AG04449 (cell line): ENCODE data around the gene DIAPH3.

ENCODE experiments used
- CTCF ChIA-PET: fragments of 350-600 bp; formaldehyde crosslinking; extraction: SDS; loops from one replicate; lab custom pipeline; 2021; ENCODE audit warnings: antibody characterized with exemption; lab: Yijun Ruan, JAX
- POLR2A ChIA-PET: fragments of 400-600, 350-600 bp; formaldehyde crosslinking; extraction: SDS; loops from one replicate; lab custom pipeline; 2020; ENCODE audit warnings: antibody characterized with exemption, inconsistent platforms; lab: Yijun Ruan, JAX
- DNase-seq: peaks from one replicate; pipeline ENCODE4 v3.0.0-alpha.2; 2010; ENCODE audit warnings: low read depth, low spot score
- H3K4me3 ChIP-seq: 2 replicates; pipeline ENCODE4 v1.5.1; 2011; ENCODE audit warnings: low read depth, mild to moderate bottlenecking, control low read depth, low read length
- CTCF ChIP-seq: IDR thresholded peaks from one replicate; pipeline ENCODE4 v1.5.1; 2011; ENCODE audit warnings: mild to moderate bottlenecking, moderate library complexity, low read length, control low read depth, inconsistent platforms; ENCODE audit not compliant: insufficient read depth; ENCODE audit errors: missing control alignments

DIAPH3 gene

DNA sequence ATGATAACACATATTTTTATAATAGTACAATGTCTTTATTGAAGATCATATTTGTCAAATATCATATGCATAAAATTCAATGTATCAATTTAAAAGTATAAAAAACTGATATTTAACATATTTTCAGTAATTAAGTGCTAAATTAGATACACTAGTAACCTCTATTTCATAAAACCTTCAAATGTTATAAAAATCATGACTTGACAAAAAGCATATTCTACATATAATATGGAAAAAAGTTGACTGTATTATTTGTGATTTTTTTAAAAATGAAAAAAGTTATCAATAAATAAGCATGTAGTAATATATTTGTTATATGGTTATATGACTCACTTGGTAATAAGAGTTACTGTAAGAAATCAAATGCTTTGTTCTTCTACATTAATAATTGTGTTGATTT, 356.9 kb downstream of the DIAPH3 start:
- TF ChIP-seq CTCF: no peak
- ChIA-PET POLR2A (no interaction called here), CTCF (no interaction called here)
- no peak for DNase-seq
- no peak overlapping the region for H3K4me3 ChIP-seq

DNA sequence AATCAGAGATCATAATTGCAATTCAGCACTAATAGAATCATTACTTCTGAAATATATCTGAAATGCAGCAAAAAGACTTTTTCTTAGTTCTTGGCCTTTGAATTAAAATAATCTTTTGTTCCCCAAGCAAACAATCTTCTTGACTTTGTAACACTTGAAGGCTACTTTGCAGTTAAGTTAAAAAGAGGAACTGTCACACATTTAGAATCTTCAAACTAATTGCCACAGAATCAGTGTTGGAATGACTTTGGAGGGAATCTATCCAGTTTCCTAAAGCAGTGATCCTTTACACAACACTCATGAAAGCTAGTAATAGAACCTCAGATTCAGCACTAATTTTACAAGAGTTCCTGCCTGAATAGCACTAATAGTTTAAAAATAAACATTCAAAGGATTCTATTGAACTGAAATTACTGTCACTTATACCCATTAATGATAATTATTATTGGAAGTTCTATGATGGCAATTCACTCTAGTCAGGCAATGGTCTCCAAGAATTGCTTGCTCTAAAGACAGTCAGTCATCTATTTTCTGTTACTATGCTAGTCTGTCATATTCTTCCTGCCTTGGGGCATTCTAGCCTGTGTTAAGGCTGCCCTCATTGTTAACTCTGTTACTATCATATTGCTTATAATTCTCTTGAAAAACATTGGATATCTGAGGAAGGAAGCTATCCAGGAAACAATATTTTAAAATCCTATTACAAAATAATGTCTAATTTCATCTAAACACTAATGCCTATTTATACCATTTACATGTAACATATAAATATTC, 362.4 kb downstream of the DIAPH3 start:
- TF ChIP-seq CTCF: no peak
- POLR2A ChIA-PET: no interaction called here
- CTCF ChIA-PET: no interaction called here
- H3K4me3 ChIP-seq: no peak overlapping the region
- no peak for DNase-seq

DNA sequence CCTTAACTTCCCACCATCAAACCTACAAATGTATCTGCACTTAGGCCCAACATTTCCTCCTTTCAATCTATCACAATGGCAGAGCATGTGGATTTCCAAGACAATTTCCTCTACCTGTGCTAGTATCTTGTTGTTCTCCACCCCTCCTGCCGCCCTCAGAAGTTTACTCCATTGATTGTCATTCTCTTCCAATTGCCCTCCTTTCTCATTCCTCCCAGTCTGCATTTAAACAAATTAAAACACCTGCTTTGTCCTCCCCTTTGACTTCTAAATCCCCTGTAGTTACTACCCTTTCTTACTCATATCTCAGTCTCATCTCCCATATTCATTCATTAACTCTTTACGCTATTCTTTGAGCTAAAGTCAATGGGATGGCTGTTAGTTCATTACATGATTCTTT, 370.6 kb downstream of the DIAPH3 start:
- CTCF ChIA-PET: no interaction called here
- H3K4me3 ChIP-seq: no peak overlapping the region
- DNase-seq: no peak
- no peak for TF ChIP-seq CTCF
- POLR2A ChIA-PET: no interaction called here

DNA sequence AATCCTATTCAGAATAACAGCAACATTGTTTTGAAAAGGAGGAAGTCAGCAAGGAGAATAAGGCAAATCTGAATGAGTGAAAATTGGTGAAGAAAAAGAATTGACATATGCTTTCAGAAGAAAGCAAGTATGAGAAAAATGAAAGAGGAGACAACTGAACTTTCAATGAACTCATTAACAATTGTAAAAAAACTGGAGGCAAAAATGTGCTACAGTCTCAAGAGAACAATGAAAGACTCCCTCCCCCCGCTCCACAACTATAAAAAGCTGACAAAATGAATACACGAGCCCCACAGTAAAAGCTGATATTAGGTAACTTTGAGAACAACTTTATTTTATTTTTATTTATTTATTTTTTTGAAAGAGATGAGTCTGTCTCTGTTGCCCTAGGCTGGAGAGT, 373.1 kb downstream of the DIAPH3 start:
- ChIA-PET CTCF (interaction anchor here (2.7 kb wide), 1 partner anchor 20 kb away, joined by 9 read pairs; no protein-coding TSS in a partner anchor), POLR2A (no interaction called here)
- no peak overlapping the region for H3K4me3 ChIP-seq
- no peak for TF ChIP-seq CTCF
- no peak for DNase-seq

DNA sequence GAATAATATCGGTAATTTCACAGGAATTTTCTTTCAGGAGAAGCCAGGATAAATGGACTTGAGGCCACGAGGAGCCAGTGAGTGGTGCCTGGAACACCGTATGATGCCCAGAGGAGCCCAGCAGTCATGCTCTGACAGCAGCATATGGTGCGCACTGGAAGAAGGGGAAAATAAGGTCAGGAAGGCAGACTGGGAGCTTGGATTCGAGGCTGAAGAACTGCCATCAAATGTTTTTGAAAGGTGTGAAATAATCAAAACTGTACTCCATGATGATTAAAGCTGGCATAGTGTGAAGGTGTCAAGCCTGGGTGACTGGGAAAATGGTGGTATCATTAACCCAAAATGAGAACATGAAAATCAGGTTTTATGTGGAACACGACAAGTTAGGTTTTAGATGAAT, 374.2 kb downstream of the DIAPH3 start:
- DNase-seq: no peak
- POLR2A ChIA-PET: no interaction called here
- no peak overlapping the region for H3K4me3 ChIP-seq
- TF ChIP-seq CTCF: no peak
- CTCF ChIA-PET: interaction anchor here (2.7 kb wide), 1 partner anchor 19 kb away, joined by 9 read pairs; no protein-coding TSS in a partner anchor

DNA sequence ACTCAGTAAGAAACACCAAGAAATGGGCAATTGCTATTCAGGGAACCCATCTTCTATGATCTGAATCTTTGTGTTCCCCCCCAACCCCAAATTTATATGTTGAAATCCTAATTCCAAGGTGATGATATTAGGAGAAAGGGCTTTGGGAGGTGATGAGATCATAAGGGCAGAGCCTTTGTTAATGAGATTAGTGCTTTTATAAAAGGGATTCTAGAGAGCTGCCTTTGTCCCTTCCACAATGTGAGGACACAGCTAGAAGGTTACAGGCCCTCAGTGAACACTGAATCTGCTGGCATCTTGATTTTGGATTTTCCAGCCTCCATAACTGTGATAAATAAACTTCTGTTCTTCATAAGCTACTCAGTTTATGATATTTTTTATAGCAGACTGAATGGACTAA, 376.0 kb downstream of the DIAPH3 start:
- no peak overlapping the region for H3K4me3 ChIP-seq
- CTCF ChIA-PET: interaction anchor here (1.3 to 1.4 kb wide), 2 partner anchors 10 to 119 kb away, joined by 3 to 8 read pairs; no protein-coding TSS in a partner anchor
- DNase-seq: no peak
- TF ChIP-seq CTCF: no peak
- POLR2A ChIA-PET: no interaction called here
